ENCODE measurements around the gene USP8.
"Not testable (repeated sequence)": the region's sequence is repeated elsewhere in the genome, so short reads cannot be mapped to it uniquely, and the experiment has no call there.

Gene USP8

DNA sequence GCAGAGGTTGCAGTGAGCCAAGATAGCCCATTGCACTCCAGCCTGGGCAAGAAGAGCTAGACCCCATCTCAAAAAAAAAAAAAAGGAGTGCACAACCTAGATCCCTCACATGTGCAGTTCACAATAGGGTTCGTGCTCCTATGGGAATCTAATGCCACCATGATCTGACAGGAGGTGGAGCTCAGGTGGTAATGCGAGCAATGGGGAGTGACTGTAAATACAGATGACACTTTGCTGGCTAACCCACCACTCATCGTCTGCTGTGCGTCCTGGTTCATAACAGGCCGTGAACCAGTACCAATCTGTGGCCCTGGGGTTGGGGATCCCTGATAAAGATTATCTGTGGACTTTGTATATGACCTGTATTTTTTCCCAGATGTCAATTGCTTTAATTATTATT, 16.7 kb downstream of the USP8 start:
- no peak for DNase-seq (ENCODE audit: low read depth)

DNA sequence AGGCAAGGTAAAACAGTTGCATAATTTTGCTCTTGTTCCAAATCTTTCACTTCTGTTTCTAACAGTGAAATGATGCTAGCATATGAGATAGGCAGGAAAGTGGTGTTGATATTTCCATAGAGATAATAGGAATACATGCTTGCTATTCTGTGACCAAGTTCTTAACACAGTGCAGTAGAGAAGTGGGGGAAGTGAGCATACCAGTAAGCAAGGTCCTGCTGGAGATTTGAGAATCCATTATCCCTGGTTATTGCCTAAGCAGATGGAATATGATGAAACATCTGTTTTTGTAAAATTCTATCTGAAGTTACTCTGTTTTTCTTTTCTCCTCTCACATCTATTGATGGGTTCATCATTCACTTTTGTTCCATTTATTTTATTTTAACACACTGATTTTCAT, 28.7 kb downstream of the USP8 start:
- no peak for DNase-seq (ENCODE audit: low read depth)

DNA sequence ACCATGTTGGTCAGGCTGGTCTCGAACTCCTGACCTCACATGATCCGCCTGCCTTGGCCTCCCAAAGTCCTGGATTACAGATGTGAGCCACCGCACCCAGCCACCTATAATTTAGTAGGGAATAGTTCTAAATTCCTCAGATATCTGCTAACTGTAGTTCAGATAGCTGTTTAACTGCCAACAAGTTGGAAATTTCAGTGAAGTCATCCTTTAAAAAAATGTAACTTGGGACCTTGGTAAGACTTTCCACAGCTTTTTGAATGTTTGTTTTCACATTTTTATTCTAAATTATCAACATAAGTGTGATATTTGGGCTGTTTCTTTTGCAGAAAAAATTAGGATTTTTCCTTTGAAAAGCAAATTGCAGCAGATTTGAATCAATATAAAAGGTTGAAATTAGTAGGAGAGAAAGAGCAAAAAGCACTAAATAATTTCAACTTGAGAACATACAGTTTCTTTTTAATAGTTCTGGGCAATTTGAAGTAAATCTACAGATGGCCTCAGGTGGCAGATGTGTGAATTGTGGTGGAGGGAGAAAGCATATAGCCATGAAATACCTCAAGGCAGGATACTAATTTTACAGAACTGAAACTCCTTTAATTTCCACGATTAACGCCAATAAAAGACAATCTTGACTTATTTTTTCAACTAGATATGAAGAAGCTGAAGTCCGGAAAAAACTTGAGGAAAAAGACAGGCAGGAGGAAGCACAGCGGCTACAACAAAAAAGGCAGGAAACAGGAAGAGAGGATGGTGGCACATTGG, 34.3 kb downstream of the USP8 start:
- DNase-seq (ENCODE audit: low read depth), result no peak

DNA sequence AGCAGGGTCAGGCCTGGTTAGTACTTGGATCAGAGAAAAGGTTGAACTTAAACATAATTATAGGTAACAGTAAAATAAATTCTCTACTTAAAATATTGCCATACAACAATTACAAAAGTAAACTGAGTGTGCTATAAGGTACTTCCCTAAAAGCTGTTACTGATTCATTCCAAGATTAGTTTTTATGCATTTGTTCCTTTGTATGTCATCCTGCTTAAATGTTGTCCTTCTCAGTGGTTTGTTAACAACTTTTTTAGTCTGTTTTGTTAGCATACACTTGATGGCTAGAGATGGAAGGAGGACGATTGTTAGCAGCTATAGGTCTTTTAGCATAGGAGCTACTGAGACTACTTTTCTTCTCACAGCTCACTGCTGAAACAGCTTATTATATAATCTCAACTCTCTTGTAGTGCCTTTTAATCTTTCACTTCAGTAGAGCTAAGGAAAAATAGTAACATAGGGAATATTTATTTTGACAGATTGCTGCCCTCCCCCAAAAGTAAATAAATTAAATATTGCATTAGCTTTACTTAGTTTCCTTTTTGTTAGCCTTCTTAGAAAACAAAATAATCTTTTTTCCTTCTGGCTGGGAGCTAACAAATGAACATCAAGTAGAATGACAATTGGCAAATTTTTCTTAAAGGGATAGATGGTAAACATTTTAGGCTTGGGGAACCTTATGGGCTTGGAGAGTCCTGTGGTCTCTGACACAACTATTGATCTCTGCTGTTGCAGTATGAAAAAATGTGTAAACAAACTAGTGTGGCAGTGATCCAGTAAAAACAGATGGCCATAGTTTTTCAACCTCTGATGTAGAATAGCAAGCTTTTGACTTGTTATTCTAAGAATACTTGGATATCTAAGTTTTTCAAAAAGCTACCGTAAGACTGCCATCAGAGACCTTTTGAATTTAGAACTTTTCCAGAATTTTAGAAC, 39.5 kb downstream of the USP8 start:
- DNase-seq (ENCODE audit: low read depth), result no peak

DNA sequence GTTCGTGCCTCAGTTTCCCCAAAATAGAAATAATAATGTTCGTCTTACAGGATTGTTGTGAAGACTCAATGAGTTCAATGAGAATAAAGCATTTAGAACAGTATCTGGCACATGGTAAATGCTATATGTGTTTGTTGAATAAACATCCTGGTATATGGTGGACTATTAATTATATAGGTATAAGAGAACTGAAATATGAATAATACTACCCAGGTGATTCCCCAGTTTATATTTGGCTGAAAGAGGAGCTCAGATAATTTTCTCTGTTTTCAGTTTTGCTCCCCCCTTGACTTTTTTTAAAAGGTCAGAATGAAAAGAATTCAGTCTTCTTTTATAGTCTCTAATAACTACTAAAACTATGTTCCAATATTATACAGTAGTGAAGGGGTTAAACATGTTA, 46.9 kb downstream of the USP8 start:
- no peak for DNase-seq (ENCODE audit: low read depth)

DNA sequence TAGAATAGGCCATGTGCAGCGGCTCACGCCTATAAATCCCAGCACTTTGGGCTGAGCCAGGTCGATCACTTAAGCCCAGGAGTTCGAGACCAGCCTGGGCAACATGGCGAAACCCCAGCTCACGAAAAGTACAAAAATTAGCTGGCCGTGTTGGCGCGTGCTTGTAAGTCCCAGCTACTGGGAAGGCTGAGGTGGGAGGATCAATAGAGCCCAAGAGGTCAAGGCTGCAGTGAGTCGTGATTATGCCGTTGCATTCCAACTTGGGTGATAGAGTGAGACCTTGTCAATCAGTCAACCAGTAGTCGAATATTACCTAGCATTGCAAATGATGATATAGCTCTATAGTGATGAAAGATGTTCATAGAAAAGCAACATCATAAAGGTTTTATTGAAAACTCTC, 51.9 kb downstream of the USP8 start:
- no peak for DNase-seq (ENCODE audit: low read depth)

DNA sequence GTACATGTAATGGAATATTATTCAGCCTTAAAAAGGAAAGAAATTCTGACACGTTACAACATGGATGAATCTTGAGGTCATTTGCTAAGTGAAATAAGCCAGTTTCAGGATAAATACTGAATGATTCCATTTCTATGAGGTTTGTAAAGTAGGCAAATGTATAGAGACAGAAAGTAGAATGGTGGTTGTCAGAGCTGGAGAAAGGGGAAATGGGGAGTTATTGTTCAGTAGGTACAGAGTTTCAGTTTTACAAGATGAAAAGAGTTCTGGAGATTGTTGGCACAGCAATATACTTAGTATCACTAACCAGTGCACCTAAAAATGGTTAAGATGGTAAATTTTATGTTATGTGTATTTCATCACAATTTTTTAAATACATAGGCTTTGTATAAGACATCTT, 60.6 kb downstream of the USP8 start:
- no peak for DNase-seq (ENCODE audit: low read depth)

DNA sequence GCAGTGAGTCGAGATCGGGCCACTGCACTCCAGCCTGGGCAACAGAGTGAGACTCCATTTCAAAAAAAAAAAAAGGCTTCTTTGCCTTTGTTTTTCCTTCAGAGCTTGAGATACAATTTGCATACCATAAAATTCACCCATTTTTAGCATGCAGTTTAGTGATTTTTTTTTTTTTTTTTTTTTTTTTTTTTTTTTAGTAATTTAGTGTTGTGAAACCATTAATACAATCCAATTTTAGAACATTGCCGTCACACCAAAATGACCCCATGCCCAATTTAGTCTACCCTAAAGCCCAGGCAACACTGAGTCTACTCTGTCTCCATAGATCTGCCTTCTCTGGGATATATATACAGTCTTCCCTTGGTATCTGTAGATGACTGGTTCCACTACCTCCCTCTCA, 61.2 kb downstream of the USP8 start:
- no peak for DNase-seq (ENCODE audit: low read depth)

DNA sequence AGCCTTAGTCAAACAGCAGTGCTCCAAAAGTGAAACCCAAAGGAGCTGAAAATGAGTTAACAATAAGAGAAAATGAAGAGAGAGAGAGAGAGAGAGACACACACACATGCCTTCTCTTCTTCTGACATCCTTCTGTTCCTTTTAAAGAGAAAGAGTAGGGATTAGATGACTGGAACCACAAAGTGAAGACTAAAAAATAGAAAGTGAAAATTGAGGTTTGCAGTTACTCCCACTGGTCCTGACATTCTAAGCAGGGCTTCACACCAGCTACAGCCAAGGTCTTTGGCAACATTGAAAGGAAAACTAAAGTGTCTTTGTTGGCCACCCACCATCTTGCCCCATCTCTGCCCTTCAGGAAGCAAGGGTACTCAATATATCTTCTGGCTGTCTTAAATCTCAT, 63.1 kb downstream of the USP8 start:
- DNase-seq (ENCODE audit: low read depth), result no peak

DNA sequence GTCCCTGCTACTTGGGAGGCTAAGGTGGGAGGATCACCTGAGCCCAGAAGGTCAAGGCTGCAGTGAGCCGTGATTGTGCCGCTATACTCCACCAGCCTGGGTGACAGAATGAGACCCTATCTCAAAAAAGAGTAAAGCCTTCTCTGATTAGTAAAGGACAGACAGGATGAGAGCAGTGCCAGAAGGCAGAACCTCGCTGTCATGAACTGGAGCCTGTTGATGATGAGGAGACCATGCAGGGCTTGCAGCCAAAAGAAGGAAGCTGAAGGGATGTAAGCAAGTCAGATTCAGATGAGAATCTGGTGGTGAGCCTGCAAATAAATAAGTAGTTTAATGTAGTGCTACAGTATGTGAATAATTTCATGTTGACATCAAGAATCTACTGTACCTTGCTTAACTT, 69.4 kb downstream of the USP8 start:
- DNase-seq (ENCODE audit: low read depth), result no peak

DNA sequence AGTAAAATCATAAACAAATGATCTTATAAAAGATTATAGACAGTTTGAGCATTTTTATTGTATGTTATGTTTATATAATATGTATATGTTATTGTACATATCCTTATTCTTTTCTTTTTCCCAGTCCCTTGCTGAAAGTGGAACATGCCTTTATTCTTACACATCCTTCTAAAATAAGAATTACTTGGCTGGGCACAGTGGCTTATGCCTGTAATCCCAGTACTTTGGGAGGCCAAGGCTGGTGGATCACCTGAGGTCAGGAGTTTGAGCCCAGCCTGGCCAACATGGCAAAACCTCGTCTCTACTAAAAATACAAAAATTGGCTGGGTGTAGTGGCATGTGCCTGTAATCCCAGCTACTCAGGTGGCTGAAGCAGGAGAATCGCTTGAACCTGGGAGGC, 70.3 kb downstream of the USP8 start:
- DNase-seq (ENCODE audit: low read depth), result not testable (repeated sequence)

DNA sequence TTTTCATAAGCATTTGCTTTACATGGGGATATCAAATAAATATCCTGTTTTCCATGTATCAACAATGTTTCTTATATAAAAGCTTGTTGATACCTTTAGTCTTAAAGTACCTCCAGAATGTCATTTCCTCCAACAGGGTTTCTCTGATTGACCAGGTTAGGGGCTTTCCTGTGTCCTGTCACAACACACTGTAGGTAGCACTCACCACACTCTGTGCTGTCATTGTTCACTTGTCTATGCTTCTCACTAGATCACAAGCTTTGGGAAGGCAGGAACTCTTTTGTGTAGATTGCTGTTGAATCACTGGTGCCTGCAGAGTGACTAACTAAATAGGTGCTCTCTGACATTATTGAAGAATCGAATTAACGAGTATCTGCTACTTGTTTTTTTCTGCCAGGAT, 72.5 kb downstream of the USP8 start:
- no peak for DNase-seq (ENCODE audit: low read depth)

DNA sequence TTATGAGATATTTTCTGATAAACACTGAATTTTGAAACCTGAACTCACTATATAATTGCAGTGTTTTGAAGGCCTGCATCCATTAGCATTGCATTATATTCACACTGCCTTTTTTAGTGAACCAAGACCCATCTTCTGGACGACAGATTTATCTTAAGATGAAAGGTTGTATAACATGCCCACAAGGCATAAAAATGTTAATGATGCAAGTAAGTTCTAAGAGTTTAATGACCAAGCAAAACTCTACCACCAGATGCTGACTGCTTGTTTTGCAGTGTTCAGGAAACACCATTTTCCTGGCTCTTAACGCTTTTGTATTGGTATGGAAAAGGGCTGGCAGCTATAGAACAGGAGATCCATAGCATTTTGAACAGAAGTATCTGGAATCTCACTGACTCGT, 76.1 kb downstream of the USP8 start:
- DNase-seq (ENCODE audit: low read depth), result no peak

DNA sequence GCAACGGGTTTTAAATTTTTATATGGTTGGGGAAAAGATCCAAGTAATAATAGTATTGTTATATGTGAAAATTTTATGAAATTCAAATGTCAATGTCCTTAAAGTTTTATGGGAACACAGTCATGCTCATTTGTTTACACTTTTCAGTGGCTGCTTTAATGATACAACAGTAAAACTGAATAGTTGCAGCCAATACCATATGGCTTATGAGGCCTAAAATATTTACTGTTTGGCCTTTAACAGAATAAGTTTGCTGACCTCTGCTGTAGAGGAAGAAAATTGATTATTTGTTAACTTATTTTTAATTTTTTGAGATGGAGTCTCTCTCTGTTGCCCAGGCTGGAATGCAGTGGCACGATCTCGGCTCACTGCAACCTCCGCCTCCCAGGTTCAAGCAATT, 77.6 kb downstream of the USP8 start:
- no peak for DNase-seq (ENCODE audit: low read depth)

DNA sequence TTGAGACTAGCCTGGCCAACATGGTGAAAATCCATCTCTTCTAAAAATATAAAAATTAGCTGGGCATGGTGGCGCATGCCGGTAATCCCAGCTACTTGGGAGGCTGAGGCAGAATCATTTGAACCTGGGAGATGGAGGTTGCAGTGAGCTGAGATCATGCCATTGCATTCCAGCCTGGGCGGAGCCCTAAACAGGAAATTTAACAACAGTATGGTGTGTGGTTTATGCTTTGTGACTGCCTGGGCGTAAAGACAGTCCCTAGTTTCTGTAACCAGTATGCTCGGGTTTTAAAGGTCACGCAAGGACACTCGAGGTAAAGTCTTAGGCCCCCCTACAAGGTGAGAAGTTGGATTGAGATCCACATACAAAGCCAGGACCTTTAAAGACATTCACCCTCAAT, 78.9 kb downstream of the USP8 start:
- DNase-seq (ENCODE audit: low read depth), result no peak

DNA sequence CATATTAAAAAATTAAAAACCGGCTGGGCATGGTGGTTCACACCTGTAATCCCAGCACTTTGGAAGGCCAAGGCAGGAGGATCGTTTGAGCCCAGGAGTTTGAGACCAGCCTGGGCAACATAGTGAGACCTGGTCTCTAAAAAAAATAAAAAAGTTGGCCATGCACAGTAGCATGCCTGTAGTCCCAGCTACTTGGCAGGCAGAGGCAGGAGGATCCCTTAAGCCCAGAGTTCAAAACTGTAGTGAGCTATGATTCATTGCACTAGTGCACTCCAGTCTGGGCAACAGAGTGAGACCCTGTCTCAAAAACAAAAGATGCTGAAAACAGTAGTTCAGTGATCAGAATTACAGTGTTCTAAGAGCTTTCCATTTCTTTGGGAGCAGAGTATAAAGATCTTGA, 81.5 kb downstream of the USP8 start:
- not testable (repeated sequence) for DNase-seq (ENCODE audit: low read depth)

DNA sequence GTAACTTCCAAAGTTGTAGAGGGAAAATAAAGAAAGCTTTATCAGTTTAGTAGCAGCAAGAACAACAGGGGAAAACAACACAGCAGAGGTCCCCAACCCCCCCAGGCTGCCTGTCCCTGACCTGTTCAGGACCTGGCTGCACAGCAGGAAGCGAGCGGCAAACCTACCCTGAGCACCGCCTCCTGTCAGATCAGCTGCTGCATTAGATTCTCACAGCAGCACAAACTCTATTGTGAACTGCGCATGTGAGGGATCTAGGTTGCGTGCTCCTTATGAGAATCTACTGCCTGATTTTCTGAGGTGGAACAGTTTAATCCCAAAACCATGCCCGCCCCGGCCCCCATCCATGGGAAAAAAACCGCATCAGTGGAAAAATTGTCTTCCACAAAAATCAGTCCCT, 81.9 kb downstream of the USP8 start:
- DNase-seq (ENCODE audit: low read depth), result no peak

DNA sequence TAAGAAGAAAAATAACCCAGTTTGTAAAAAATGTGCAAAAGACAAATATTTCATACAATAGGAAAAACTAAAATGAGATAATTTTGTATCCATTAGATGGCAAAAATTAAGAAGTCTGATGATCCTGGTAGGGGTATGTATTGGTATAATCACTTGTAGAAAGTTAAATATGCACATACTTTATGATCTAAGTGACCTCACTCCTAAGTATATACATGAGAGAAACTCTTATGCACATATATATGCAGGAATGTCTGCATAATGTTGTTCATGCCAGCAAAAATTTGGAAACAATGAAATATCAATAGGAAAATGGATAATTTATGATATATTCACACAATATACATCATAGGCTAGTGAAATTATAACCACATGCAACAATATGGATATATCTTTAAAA, 88.8 kb downstream of the USP8 start:
- DNase-seq (ENCODE audit: low read depth), result no peak

DNA sequence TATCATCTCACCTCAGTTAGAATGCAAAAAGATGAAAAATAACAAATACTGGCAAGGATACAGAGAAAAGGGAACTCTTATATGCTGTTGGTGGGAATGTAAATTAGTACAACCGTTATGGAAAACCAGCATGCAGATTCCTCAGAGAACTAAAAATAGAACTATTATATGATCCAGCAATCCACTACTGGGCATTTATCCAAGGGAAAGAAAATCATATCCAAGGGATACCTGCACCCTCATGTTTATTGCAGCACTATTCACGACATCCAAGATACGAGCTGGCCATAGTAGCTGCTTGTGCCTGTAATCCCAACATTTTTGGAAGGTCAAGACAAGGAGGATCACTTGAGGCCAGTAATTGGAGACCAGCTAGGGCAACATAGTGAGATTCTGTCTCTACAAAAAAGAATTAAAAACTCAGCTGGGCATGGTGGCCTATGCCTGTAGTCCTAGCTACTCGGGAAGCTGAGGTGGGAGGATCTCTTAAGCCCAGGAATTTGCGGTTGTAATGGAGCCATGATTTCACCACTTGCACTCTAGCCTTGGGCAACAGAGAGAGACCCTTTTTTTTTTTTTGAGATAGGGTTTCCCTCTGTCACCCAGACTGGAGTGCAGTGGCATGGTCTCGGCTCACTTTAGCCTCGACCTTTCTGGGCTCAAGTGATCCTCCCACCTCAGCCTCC, 95.7 kb downstream of the USP8 start:
- no peak for DNase-seq (ENCODE audit: low read depth)

DNA sequence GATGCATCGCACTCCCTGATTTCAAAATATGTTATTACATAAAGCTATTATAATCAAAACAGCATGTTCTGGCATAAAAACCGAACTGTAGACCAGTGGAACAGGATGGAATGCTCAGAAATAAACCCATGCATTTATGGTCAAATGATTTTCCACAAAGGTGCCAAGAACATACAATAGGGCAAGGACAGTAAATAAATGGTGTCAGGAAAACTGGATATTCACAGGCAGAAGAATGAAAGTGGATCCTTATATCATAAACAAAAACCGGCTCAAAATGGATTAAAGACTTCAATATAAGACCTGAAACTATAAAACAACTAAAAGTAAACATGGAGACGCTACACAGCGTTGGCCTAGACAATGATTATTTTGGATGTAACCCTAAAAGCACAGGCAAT, 99.6 kb downstream of the USP8 start:
- DNase-seq (ENCODE audit: low read depth), result no peak

DNA sequence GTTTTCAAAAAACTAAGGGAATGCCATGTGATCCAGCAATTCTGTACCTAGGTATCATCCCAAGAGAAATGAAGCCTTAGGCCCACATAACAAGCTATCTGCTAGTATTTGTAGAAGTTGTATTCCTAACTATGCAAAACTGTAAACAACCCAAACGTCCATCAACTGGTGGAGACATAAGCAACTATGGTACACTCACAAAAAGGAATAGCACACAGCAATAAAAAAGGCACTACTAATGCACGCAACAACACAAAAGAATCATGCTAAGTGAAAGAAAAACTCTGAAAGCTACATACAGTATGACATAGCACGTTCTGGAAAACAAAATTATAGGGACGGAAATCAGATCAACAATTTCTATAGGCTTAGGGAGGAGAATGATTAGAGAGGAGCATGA, 107.0 kb downstream of the USP8 start:
- DNase-seq (ENCODE audit: low read depth), result no peak

DNA sequence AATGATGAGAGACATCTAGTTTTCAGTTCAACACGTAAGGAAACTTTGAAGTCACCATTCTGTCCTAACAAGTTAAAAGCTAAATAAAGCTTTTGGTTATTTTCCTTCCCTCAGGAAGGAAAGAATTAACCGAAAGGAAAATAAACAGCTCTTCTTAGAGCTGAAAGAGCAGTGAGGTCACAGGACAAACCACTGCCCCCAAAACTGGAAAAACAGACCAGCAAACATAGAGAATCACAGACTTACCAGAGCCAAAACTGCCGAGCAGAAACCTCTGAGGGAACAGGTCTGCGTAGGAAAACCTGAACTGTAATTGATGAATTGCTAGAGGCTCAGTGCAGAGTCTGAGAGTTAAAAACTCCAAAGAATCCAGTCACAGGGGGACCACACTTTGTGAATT, 107.6 kb downstream of the USP8 start:
- DNase-seq (ENCODE audit: low read depth), result no peak

DNA sequence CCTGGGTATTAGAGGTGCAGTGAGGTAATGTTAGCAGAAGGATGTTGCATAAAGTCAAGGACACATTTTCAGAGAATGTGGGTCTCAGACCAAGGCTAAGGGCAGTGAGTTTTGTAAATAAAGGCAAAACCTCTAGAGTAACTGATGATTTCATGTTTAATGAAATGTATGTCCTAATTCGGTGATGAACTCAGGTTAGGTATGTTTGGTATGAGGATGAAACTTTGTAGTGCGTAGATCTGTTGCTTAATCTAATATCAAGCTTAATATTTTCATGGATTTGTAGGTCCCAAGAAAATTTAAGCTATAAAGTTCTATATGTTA, 118.6 kb downstream of the USP8 start:
- no peak for DNase-seq (ENCODE audit: low read depth)
